Measurements from ENCODE around the gene LAMTOR5. TPM values are rescaled to one million over a fixed set of nuclear protein-coding genes. Genes with fewer than 3 reads are reported as not detected.

LAMTOR5 gene
- polyA plus RNA-seq, 3 donors: 304 to 420 (median 368) TPM

- no peak overlapping the region for H2AFZ ChIP-seq (ENCODE audit: insufficient read depth, low read depth, low read length, poor library complexity, severe bottlenecking)
- DNase-seq: peak; percentile 72 to 93 (median 74)
- H3K4me2 ChIP-seq (replicated peaks; ENCODE audit: extremely low read depth, low read length, poor library complexity, severe bottlenecking): no peak overlapping the region
- no peak overlapping the region for H3K9ac ChIP-seq (ENCODE audit: insufficient read depth, low read length, poor library complexity, severe bottlenecking)
- H3K4me1 ChIP-seq (ENCODE audit: control insufficient read depth in 1 of 2, insufficient read depth in 2 of 2, low read length in 2 of 2): peaks cover 35 to 50% of the 10 kb centered on the region in 2 donors
- H3K4me3 ChIP-seq (replicated peaks in 1 of 3; ENCODE audit: low read depth in 2 of 3, low read length in 3 of 3): no peak overlapping the region
- peak overlapping the region; percentile 74 to 91 (median 84) for H3K27ac Mint-ChIP-seq
- peak overlapping the region; percentile 51 to 72 for H3K27ac ChIP-seq (ENCODE audit: low read depth in 1 of 2, low read length in 2 of 2)
- H4K20me1 ChIP-seq (ENCODE audit: insufficient read depth, low read length): no peaks in the 10 kb centered on the region
- intact Hi-C loops (cut with micrococcal nuclease): no loop called here
- WGBS (ENCODE audit: insufficient coverage): 0% methylated on average over 2 of the region's 2 CpGs
- no peaks in the 10 kb centered on the region for H3K36me3 ChIP-seq (replicated peaks in 1 of 2; ENCODE audit: control insufficient read depth in 1 of 2, insufficient read depth in 2 of 2, low read length in 2 of 2)
- peaks cover 43% of the 10 kb centered on the region for H3K4me1 Mint-ChIP-seq
- no peak overlapping the region for H3K4me3 Mint-ChIP-seq
- no peaks in the 10 kb centered on the region for H3K79me2 ChIP-seq (ENCODE audit: insufficient read depth, low read length)
- no peaks in the 10 kb centered on the region for H3K36me3 Mint-ChIP-seq
- TF ChIP-seq, protein P1, sequence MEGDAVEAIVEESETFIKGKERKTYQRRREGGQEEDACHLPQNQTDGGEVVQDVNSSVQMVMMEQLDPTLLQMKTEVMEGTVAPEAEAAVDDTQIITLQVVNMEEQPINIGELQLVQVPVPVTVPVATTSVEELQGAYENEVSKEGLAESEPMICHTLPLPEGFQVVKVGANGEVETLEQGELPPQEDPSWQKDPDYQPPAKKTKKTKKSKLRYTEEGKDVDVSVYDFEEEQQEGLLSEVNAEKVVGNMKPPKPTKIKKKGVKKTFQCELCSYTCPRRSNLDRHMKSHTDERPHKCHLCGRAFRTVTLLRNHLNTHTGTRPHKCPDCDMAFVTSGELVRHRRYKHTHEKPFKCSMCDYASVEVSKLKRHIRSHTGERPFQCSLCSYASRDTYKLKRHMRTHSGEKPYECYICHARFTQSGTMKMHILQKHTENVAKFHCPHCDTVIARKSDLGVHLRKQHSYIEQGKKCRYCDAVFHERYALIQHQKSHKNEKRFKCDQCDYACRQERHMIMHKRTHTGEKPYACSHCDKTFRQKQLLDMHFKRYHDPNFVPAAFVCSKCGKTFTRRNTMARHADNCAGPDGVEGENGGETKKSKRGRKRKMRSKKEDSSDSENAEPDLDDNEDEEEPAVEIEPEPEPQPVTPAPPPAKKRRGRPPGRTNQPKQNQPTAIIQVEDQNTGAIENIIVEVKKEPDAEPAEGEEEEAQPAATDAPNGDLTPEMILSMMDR (IDR thresholded peaks at IDR 0.05): no peak
- H3K9me3 Mint-ChIP-seq: peaks cover 0 to 10% (median 6%) of the 10 kb centered on the region in 7 donors
- H3K27me3 Mint-ChIP-seq (ENCODE audit: low read depth in 3 of 3): peaks cover 0 to 6% (median 2%) of the 10 kb centered on the region in 3 donors
- H3K27me3 ChIP-seq (ENCODE audit: control insufficient read depth in 2 of 2, insufficient read depth in 2 of 2, low read length in 2 of 2): no peaks in the 10 kb centered on the region
- peaks cover 0 to 3% of the 10 kb centered on the region in 2 donors for H3K9me3 ChIP-seq (replicated peaks in 1 of 2; ENCODE audit: control insufficient read depth in 1 of 2, insufficient read depth in 1 of 2, low read length in 2 of 2)
These were observed 13.6 kb upstream of the LAMTOR5 start for GRCh38 chr1:110420874-110421793.

GRCh38 chr1:110420023-110420662 lies 12.6 kb upstream of the LAMTOR5 start:
- Mint-ChIP-seq H3K4me1 (peaks cover 40% of the 10 kb centered on the region), H3K27me3 (ENCODE audit: low read depth in 3 of 3) (peaks cover 0 to 6% (median 2%) of the 10 kb centered on the region in 3 donors), H3K36me3 (no peaks in the 10 kb centered on the region), H3K27ac (peak overlapping the region; percentile 74 to 91 (median 82)), H3K9me3 (peaks cover 0 to 10% (median 6%) of the 10 kb centered on the region in 7 donors), H3K4me3 (no peak overlapping the region)
- Histone ChIP-seq H3K79me2 (ENCODE audit: insufficient read depth, low read length) (no peaks in the 10 kb centered on the region), H3K27me3 (ENCODE audit: control insufficient read depth in 2 of 2, insufficient read depth in 2 of 2, low read length in 2 of 2) (no peaks in the 10 kb centered on the region), H3K4me1 (ENCODE audit: control insufficient read depth in 1 of 2, insufficient read depth in 2 of 2, low read length in 2 of 2) (peaks cover 34 to 44% of the 10 kb centered on the region in 2 donors), H4K20me1 (ENCODE audit: insufficient read depth, low read length) (no peaks in the 10 kb centered on the region), H3K4me3 (replicated peaks in 1 of 3; ENCODE audit: low read depth in 2 of 3, low read length in 3 of 3) (no peak overlapping the region), H3K9ac (ENCODE audit: insufficient read depth, low read length, poor library complexity, severe bottlenecking) (no peak overlapping the region), H2AFZ (ENCODE audit: insufficient read depth, low read depth, low read length, poor library complexity, severe bottlenecking) (no peak overlapping the region), H3K9me3 (replicated peaks in 1 of 2; ENCODE audit: control insufficient read depth in 1 of 2, insufficient read depth in 1 of 2, low read length in 2 of 2) (peaks cover 0 to 3% of the 10 kb centered on the region in 2 donors), H3K36me3 (replicated peaks in 1 of 2; ENCODE audit: control insufficient read depth in 1 of 2, insufficient read depth in 2 of 2, low read length in 2 of 2) (no peaks in the 10 kb centered on the region), H3K4me2 (replicated peaks; ENCODE audit: extremely low read depth, low read length, poor library complexity, severe bottlenecking) (no peak overlapping the region), H3K27ac (ENCODE audit: low read depth in 1 of 2, low read length in 2 of 2) (peak overlapping the region; percentile 51 to 72)
- TF ChIP-seq, protein P1 (IDR thresholded peaks at IDR 0.05): no peak
- no peak for DNase-seq
- 98% methylated on average over 9 of the region's 10 CpGs for WGBS (ENCODE audit: insufficient coverage)
- intact Hi-C loops (cut with micrococcal nuclease): no loop called here
